ENCODE data around the gene GALNT7.

The GALNT7 gene

GRCh38 chr4:173189117-173189693 is 20.6 kb downstream of the GALNT7 start:
- DNase-seq (ENCODE audit: low read depth in 2 of 2), result peak; percentile 26 to 69
- TF ChIP-seq CTCF (IDR thresholded peaks at IDR 0.05; ENCODE audit: low read depth, low read length), result no peak
- H3K4me3 ChIP-seq (replicated peaks in 1 of 2; ENCODE audit: low read depth in 2 of 2, low read length in 2 of 2), result no peak overlapping the region

GRCh38 chr4:173191623-173192041 is 23.0 kb downstream of the GALNT7 start:
- H3K4me3 ChIP-seq (replicated peaks in 1 of 2; ENCODE audit: low read depth in 2 of 2, low read length in 2 of 2), result no peak overlapping the region
- TF ChIP-seq CTCF (IDR thresholded peaks at IDR 0.05; ENCODE audit: low read depth, low read length), result no peak
- DNase-seq (ENCODE audit: low read depth in 2 of 2), result peak in 1 of 2 donors; percentile 62

- peak; percentile 0 for TF ChIP-seq CTCF (IDR thresholded peaks at IDR 0.05; ENCODE audit: low read depth, low read length)
- no peak overlapping the region for H3K4me3 ChIP-seq (replicated peaks in 1 of 2; ENCODE audit: low read depth in 2 of 2, low read length in 2 of 2)
- DNase-seq (ENCODE audit: low read depth in 2 of 2), result no peak
These were observed 24.0 kb downstream of the GALNT7 start for GRCh38 chr4:173192375-173193162.

- no peak overlapping the region for H3K4me3 ChIP-seq (replicated peaks in 1 of 2; ENCODE audit: low read depth in 2 of 2, low read length in 2 of 2)
- no peak for DNase-seq (ENCODE audit: low read depth in 2 of 2)
- TF ChIP-seq CTCF (IDR thresholded peaks at IDR 0.05; ENCODE audit: low read depth, low read length), result no peak
These were observed 25.5 kb downstream of the GALNT7 start for GRCh38 chr4:173194157-173194556.

- no peak overlapping the region for H3K4me3 ChIP-seq (replicated peaks in 1 of 2; ENCODE audit: low read depth in 2 of 2, low read length in 2 of 2)
- no peak for DNase-seq (ENCODE audit: low read depth in 2 of 2)
- TF ChIP-seq CTCF (IDR thresholded peaks at IDR 0.05; ENCODE audit: low read depth, low read length), result no peak
These were observed 26.5 kb downstream of the GALNT7 start for GRCh38 chr4:173195109-173195508.

GRCh38 chr4:173199553-173199952 is 30.9 kb downstream of the GALNT7 start:
- no peak overlapping the region for H3K4me3 ChIP-seq (replicated peaks in 1 of 2; ENCODE audit: low read depth in 2 of 2, low read length in 2 of 2)
- no peak for TF ChIP-seq CTCF (IDR thresholded peaks at IDR 0.05; ENCODE audit: low read depth, low read length)
- no peak for DNase-seq (ENCODE audit: low read depth in 2 of 2)

All from cardiac fibroblast (primary cell).